Left lung (tissue), 10 donors: ENCODE measurements around the gene BCL2L12. TPM values are rescaled to one million over a fixed set of nuclear protein-coding genes. Genes with fewer than 3 reads are reported as not detected.

Experiments used
- ATAC-seq: fragments of 200-7000 bp; cut with Tn5 transposase; one replicate; pipeline ENCODE4 v1.9.1; 2020; ENCODE audit warnings: moderate library complexity
- DNase-seq, 4 donors: peaks; one replicate each; pipeline ENCODE4 v3.0.0-alpha.2; 2013 to 2020
- H3K27ac ChIP-seq, 2 donors: fragments of 200-600 bp; sonication (generic) in 1 of 2; one replicate each; pipeline versions ENCODE4 v1.5.0 to v1.8.0; 2020 to 2021
- H3K27me3 ChIP-seq, 2 donors: fragments of 200-600 bp; sonication (generic) in 1 of 2; one replicate each; pipeline versions ENCODE4 v1.5.0 to v1.8.0; 2020 to 2021
- H3K36me3 ChIP-seq, 2 donors: fragments of 200-600 bp; sonication (generic) in 1 of 2; one replicate each; pipeline versions ENCODE4 v1.5.0 to v1.8.0; 2020 to 2021
- H3K4me1 ChIP-seq, 2 donors: fragments of 200-600 bp; one replicate each; pipeline ENCODE4 v1.8.0; 2021
- H3K4me3 ChIP-seq, 2 donors: fragments of 200-600 bp; sonication (generic) in 1 of 2; one replicate each; pipeline versions ENCODE4 v1.5.0 to v1.8.0; 2020 to 2021; ENCODE audit warnings: mild to moderate bottlenecking in 1 of 2
- H3K9me3 ChIP-seq, 2 donors: fragments of 200-600 bp; sonication (generic) in 1 of 2; one replicate each; pipeline versions ENCODE4 v1.5.0 to v1.8.0; 2020 to 2021
- intact Hi-C, 2 donors: fragments of 100-400 bp; cut with DNase I; formaldehyde crosslinking; loops; one replicate each; pipeline versions ENCODE4 v1.11.2 to v1.14.2; 2022
- polyA plus RNA-seq, 6 donors: library from polyadenylated mRNA; unstranded; fragments of 120-200 nt; gene quantifications; one replicate each; pipeline ENCODE4 v1.2.1, GENCODE V29; 2013; ENCODE audit not compliant: insufficient read length in 6 of 6
- total RNA-seq, 2 donors: library from RNA; stranded (reverse); fragmentation: NEBNext Ultra II Directional; extraction: Animal tissue kit (Norgen Biotek cat#: 25700); gene quantifications; one replicate each; pipeline ENCODE4 v1.2.1, GENCODE V29; 2021
- TF ChIP-seq, protein P1 (sequence below), 2 donors: fragments of 200-600 bp; sonication (generic) in 1 of 2; IDR thresholded peaks; one replicate each; pipeline versions ENCODE4 v1.5.0 to v1.8.0; 2021; ENCODE audit warnings: antibody characterized with exemption in 2 of 2
- donor health status: DM: no; HTN: yes; CAD: no.
- donor health status: DM: no; HTN: no; CAD: no.

BCL2L12 gene
- total and polyA plus RNA-seq, 8 donors, result 20.6 to 30.1 (median 26.0) TPM

DNA sequence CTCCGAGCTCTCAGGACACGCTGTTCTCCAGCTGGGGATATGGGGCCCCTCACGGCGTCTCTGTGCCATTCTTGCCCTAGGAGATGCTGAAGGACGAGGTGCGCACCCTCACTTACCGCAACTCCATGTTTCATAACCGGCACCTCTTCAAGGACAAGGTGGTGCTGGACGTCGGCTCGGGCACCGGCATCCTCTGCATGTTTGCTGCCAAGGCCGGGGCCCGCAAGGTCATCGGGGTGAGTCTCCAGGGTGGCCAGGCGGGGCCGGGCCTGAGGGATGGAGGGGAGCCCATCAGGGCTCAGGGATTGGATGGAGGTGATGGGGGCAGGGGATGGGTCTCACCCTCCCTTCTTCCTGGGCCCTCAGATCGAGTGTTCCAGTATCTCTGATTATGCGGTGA lies 16.1 kb downstream of the BCL2L12 start:
- Histone ChIP-seq H3K27ac (no peak overlapping the region), H3K27me3 (no peaks in the 10 kb centered on the region), H3K9me3 (no peaks in the 10 kb centered on the region), H3K4me3 (no peak overlapping the region), H3K36me3 (peaks cover 0 to 65% of the 10 kb centered on the region in 2 donors), H3K4me1 (peaks cover 15 to 38% of the 10 kb centered on the region in 2 donors)
- DNase-seq, result no peak
- TF ChIP-seq, protein P1, sequence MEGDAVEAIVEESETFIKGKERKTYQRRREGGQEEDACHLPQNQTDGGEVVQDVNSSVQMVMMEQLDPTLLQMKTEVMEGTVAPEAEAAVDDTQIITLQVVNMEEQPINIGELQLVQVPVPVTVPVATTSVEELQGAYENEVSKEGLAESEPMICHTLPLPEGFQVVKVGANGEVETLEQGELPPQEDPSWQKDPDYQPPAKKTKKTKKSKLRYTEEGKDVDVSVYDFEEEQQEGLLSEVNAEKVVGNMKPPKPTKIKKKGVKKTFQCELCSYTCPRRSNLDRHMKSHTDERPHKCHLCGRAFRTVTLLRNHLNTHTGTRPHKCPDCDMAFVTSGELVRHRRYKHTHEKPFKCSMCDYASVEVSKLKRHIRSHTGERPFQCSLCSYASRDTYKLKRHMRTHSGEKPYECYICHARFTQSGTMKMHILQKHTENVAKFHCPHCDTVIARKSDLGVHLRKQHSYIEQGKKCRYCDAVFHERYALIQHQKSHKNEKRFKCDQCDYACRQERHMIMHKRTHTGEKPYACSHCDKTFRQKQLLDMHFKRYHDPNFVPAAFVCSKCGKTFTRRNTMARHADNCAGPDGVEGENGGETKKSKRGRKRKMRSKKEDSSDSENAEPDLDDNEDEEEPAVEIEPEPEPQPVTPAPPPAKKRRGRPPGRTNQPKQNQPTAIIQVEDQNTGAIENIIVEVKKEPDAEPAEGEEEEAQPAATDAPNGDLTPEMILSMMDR (IDR thresholded peaks at IDR 0.05), result no peak
- intact Hi-C loops, result no loop called here
- ATAC-seq, result no peak

DNA sequence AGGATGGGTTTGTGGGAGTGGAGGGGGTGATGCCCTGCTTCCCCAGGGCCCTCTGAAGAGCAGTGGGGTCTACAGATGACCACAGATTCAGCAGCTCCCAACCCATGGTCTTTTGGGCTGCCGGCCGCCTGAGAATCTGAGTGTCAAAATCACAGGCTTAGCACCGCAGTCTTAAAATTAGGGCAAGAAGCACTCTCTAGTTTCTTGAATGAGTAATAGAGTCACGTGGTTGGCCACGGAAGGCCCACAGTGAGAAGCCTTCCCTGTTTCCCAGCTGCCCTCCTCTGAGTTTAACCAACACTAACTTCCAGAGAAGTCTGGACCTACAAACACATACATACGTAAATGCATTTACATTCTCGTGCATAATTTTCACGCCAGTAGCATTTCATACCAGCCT lies 16.5 kb downstream of the BCL2L12 start:
- no peak for DNase-seq
- Histone ChIP-seq H3K27ac (no peak overlapping the region), H3K36me3 (peaks cover 0 to 69% of the 10 kb centered on the region in 2 donors), H3K9me3 (no peaks in the 10 kb centered on the region), H3K27me3 (no peaks in the 10 kb centered on the region), H3K4me3 (no peak overlapping the region), H3K4me1 (peaks cover 15 to 40% of the 10 kb centered on the region in 2 donors)
- no peak for ATAC-seq
- intact Hi-C loops, result no loop called here
- TF ChIP-seq, protein P1 (IDR thresholded peaks at IDR 0.05), result no peak

DNA sequence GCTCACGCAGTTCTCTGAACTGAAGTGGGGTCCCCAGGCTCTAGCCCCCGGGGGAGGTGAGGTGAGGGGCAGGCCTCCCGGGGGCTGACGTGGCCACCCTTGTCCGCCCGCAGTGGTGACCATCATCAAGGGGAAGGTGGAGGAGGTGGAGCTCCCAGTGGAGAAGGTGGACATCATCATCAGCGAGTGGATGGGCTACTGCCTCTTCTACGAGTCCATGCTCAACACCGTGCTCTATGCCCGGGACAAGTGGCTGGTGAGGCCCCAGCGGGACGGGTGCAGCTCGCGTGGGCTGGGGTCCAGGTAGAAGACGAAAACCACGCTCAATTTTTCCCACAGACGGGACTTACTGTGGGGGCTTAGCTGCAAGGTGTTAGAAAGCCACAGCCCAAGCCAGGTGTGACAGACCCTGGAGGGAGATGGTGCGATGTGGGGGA lies 18.1 kb downstream of the BCL2L12 start:
- H3K4me3 ChIP-seq, result no peak overlapping the region
- H3K9me3 ChIP-seq, result no peaks in the 10 kb centered on the region
- ATAC-seq (no peak), DNase-seq (no peak)
- TF ChIP-seq, protein P1 (IDR thresholded peaks at IDR 0.05), result no peak
- H3K36me3 ChIP-seq, result peaks cover 0 to 81% of the 10 kb centered on the region in 2 donors
- H3K4me1 ChIP-seq, result peaks cover 12 to 30% of the 10 kb centered on the region in 2 donors
- no peak overlapping the region for H3K27ac ChIP-seq
- intact Hi-C loops, result no loop called here
- H3K27me3 ChIP-seq, result peaks cover 0 to 1% of the 10 kb centered on the region in 2 donors

DNA sequence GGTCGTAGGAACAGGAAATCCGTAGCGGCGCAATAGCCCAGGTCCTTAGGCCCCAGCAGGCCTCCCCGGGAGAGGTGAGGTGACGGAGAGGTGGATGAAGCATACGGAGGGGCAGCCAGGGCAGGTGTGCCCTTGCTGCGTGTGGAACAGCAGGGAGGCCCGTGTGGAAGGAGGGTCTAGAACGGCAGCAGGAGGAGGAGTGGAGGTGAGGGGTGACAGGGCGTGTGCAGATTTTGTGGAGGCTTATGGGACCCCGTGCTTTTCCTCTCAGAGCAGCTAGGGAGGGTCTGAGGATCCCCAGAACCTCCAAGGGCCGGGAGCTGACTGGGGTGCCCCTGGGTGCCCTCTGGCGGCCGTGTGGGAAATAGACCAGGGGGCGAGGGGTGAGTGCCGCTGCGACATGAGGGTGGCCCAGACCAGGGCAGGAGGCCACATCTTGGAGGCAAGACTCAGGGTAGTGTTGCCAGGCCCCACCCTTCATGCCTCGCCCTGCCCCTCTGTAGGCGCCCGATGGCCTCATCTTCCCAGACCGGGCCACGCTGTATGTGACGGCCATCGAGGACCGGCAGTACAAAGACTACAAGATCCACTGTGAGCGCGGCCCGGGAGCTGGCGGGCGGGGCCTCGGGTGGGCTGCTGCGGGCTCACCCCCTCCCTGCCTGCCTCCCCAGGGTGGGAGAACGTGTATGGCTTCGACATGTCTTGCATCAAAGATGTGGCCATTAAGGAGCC lies 18.7 kb downstream of the BCL2L12 start:
- Histone ChIP-seq H3K4me3 (no peak overlapping the region), H3K27ac (no peak overlapping the region), H3K36me3 (peaks cover 0 to 81% of the 10 kb centered on the region in 2 donors), H3K9me3 (no peaks in the 10 kb centered on the region), H3K27me3 (peaks cover 0 to 7% of the 10 kb centered on the region in 2 donors), H3K4me1 (peaks cover 8 to 30% of the 10 kb centered on the region in 2 donors)
- peak in 1 of 4 donors; percentile 79 for DNase-seq
- intact Hi-C loops, result no loop called here
- no peak for ATAC-seq
- TF ChIP-seq, protein P1 (IDR thresholded peaks at IDR 0.05), result peak in 1 of 2 donors; percentile 9

DNA sequence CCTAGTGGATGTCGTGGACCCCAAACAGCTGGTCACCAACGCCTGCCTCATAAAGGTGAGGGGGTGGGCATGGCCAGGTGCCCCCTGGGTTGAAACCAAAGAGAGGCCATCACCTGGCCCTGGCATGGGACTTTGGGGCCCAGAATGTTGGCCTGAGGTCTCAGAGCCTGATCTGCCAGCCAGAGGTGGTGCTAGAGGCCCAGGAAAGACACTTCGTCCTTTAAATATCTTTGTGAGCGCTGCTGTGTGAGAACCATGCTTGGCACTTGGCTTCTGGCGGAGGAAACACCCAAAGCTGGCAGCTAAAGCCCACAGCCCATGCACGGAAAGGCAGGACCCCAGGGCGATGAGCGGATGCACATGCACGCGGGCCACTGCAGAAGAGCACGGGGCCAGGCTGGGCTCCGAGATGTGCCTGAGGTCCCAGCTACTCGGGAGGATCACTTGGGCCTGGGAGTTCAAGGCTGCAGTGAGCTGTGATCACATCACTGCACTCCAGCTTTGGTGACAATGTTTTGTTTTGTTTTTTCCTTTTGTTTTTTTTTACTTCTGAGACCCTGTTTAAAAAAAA lies 19.3 kb downstream of the BCL2L12 start:
- H3K27ac ChIP-seq, result no peak overlapping the region
- H3K4me1 ChIP-seq, result peaks cover 13 to 30% of the 10 kb centered on the region in 2 donors
- TF ChIP-seq, protein P1 (IDR thresholded peaks at IDR 0.05), result no peak
- DNase-seq (no peak), ATAC-seq (no peak)
- H3K36me3 ChIP-seq, result peaks cover 0 to 81% of the 10 kb centered on the region in 2 donors
- peaks cover 0 to 14% of the 10 kb centered on the region in 2 donors for H3K27me3 ChIP-seq
- H3K9me3 ChIP-seq, result no peaks in the 10 kb centered on the region
- no peak overlapping the region for H3K4me3 ChIP-seq
- intact Hi-C loops, result no loop called here
